Left kidney (tissue), 2 donors: ENCODE data around the gene IGF2BP1. TPM values are rescaled to one million over a fixed set of nuclear protein-coding genes. Genes with fewer than 3 reads are reported as not detected.
"Not testable (repeated sequence)": the region's sequence is repeated elsewhere in the genome, so short reads cannot be mapped to it uniquely, and the experiment has no call there.

Experiments used
- DNase-seq: peaks from one replicate; pipeline ENCODE4 v3.0.0-alpha.2; 2013
- polyA plus RNA-seq: library from polyadenylated mRNA; unstranded; fragments of 120-200 nt; gene quantifications from one replicate; pipeline ENCODE4 v1.2.1, GENCODE V29; 2013; ENCODE audit not compliant: insufficient read length

Gene IGF2BP1
- polyA plus RNA-seq, 1 donor = 32.9 TPM

GRCh38 chr17:49093131-49093530 lies 95.9 kb downstream of the IGF2BP1 start:
- no peak for DNase-seq

- no peak for DNase-seq
Observed at GRCh38 chr17:49100601-49101000, 103.4 kb downstream of the IGF2BP1 start.

- DNase-seq = no peak
Observed at GRCh38 chr17:49101054-49101534, 103.9 kb downstream of the IGF2BP1 start.

- DNase-seq = not testable (repeated sequence)
Observed at GRCh38 chr17:49103360-49103759, 106.2 kb downstream of the IGF2BP1 start.

- DNase-seq = no peak
Observed at GRCh38 chr17:49104511-49105074, 107.4 kb downstream of the IGF2BP1 start.

Other genes starting within 250 kb of the IGF2BP1 start
- 0.35 TPM for gene TTLL6, start 180.2 kb upstream of the IGF2BP1 start, polyA plus RNA-seq
- 94.4 TPM for gene CALCOCO2, start 166.3 kb upstream of the IGF2BP1 start, polyA plus RNA-seq
- 146 TPM for gene ATP5MC1, start 104.6 kb upstream of the IGF2BP1 start, polyA plus RNA-seq
- 105 TPM for gene UBE2Z, start 89.0 kb upstream of the IGF2BP1 start, polyA plus RNA-seq
- gene SNF8, start 52.5 kb upstream of the IGF2BP1 start, polyA plus RNA-seq = 104 TPM
- not detected for gene GIP, start 28.8 kb upstream of the IGF2BP1 start, polyA plus RNA-seq
- 0.73 TPM for gene B4GALNT2, start 135.4 kb downstream of the IGF2BP1 start, polyA plus RNA-seq
- 1.1 TPM for gene GNGT2, start 213.2 kb downstream of the IGF2BP1 start, polyA plus RNA-seq
- 4.2 TPM for gene ABI3, start 213.3 kb downstream of the IGF2BP1 start, polyA plus RNA-seq
- 1.3 TPM for gene PHOSPHO1, start 233.4 kb downstream of the IGF2BP1 start, polyA plus RNA-seq